ENCODE measurements around the gene CFH. TPM values are rescaled to one million over a fixed set of nuclear protein-coding genes. Genes with fewer than 3 reads are reported as not detected.

Gene CFH
- polyA plus RNA-seq, 1 of the 3 experiments (the other 2 are of a cell fraction): 2.9 TPM

- H2AFZ ChIP-seq (ENCODE audit: low read depth): peak overlapping the region; percentile 31; the same call in 1 of the 2 replicates
- no peaks in the 10 kb centered on the region for H3K79me2 ChIP-seq (ENCODE audit: insufficient read depth)
- DNase-seq: peak; percentile 46
- H3K4me3 ChIP-seq (ENCODE audit: low read depth in 2 of 2, low read length in 1 of 2): peak overlapping the region in 1 of 2 experiments; percentile 13; a peak in 1 of 4 replicates
- TF ChIP-seq FOXM1 (IDR thresholded peaks at IDR 0.05; ENCODE audit: low read depth): no peak
- TF ChIP-seq, protein P1, sequence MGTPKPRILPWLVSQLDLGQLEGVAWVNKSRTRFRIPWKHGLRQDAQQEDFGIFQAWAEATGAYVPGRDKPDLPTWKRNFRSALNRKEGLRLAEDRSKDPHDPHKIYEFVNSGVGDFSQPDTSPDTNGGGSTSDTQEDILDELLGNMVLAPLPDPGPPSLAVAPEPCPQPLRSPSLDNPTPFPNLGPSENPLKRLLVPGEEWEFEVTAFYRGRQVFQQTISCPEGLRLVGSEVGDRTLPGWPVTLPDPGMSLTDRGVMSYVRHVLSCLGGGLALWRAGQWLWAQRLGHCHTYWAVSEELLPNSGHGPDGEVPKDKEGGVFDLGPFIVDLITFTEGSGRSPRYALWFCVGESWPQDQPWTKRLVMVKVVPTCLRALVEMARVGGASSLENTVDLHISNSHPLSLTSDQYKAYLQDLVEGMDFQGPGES (IDR thresholded peaks at IDR 0.05; ENCODE audit: low read depth, low read length): no peak
- no peak for TF ChIP-seq RXRA (IDR thresholded peaks at IDR 0.05; ENCODE audit: borderline replicate concordance, low read depth)
- TF ChIP-seq, protein P2, sequence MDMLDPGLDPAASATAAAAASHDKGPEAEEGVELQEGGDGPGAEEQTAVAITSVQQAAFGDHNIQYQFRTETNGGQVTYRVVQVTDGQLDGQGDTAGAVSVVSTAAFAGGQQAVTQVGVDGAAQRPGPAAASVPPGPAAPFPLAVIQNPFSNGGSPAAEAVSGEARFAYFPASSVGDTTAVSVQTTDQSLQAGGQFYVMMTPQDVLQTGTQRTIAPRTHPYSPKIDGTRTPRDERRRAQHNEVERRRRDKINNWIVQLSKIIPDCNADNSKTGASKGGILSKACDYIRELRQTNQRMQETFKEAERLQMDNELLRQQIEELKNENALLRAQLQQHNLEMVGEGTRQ (IDR thresholded peaks at IDR 0.05; ENCODE audit: borderline replicate concordance, low read depth, low read length): no peak
- no peak for TF ChIP-seq POLR2AphosphoS5 (IDR thresholded peaks at IDR 0.05; ENCODE audit: low read depth, low read length)
- TF ChIP-seq, protein P3, sequence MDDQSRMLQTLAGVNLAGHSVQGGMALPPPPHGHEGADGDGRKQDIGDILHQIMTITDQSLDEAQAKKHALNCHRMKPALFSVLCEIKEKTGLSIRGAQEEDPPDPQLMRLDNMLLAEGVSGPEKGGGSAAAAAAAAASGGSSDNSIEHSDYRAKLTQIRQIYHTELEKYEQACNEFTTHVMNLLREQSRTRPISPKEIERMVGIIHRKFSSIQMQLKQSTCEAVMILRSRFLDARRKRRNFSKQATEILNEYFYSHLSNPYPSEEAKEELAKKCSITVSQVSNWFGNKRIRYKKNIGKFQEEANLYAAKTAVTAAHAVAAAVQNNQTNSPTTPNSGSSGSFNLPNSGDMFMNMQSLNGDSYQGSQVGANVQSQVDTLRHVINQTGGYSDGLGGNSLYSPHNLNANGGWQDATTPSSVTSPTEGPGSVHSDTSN (IDR thresholded peaks at IDR 0.05): no peak
- no peak for TF ChIP-seq JUND (IDR thresholded peaks at IDR 0.05)
- TF ChIP-seq CHD2 (IDR thresholded peaks at IDR 0.05; ENCODE audit: low read length, partially characterized antibody): no peak
- TF ChIP-seq FOXJ3 (CRISPR knock-in tag; IDR thresholded peaks at IDR 0.05): no peak
- peak; percentile 74 for TF ChIP-seq CTCF (IDR thresholded peaks at IDR 0.05)
- TF ChIP-seq NRF1 (IDR thresholded peaks at IDR 0.05; ENCODE audit: low read depth, low read length): no peak
- TF ChIP-seq SIN3A (IDR thresholded peaks at IDR 0.05; ENCODE audit: borderline replicate concordance, low read depth, low read length): no peak
- TF ChIP-seq ELF1 (IDR thresholded peaks at IDR 0.05): no peak
- no peak for TF ChIP-seq GATA2 (CRISPR knock-in tag; IDR thresholded peaks at IDR 0.05)
- no peak for TF ChIP-seq RCOR1 (IDR thresholded peaks at IDR 0.05; ENCODE audit: low read length)
- TF ChIP-seq YY1 (IDR thresholded peaks at IDR 0.05; ENCODE audit: low read depth): no peak
- TF ChIP-seq NFIC (IDR thresholded peaks at IDR 0.05; ENCODE audit: borderline replicate concordance): no peak
- TF ChIP-seq, protein P4, sequence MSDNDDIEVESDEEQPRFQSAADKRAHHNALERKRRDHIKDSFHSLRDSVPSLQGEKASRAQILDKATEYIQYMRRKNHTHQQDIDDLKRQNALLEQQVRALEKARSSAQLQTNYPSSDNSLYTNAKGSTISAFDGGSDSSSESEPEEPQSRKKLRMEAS (IDR thresholded peaks at IDR 0.05; ENCODE audit: low read depth): no peak
- peak; percentile 72 for TF ChIP-seq SMC3 (IDR thresholded peaks at IDR 0.05; ENCODE audit: low read depth, low read length)
- no peak for TF ChIP-seq TCF12 (IDR thresholded peaks at IDR 0.05)
- TF ChIP-seq EP300 (IDR thresholded peaks at IDR 0.05; ENCODE audit: borderline replicate concordance in 1 of 2, low read depth in 1 of 2, low read length in 1 of 2): no peak
- peak; percentile 93 for TF ChIP-seq RAD21 (IDR thresholded peaks at IDR 0.05; ENCODE audit: low read length)
- no peak for TF ChIP-seq TEAD4 (IDR thresholded peaks at IDR 0.05; ENCODE audit: borderline replicate concordance, insufficient read depth)
- TF ChIP-seq, protein P5, sequence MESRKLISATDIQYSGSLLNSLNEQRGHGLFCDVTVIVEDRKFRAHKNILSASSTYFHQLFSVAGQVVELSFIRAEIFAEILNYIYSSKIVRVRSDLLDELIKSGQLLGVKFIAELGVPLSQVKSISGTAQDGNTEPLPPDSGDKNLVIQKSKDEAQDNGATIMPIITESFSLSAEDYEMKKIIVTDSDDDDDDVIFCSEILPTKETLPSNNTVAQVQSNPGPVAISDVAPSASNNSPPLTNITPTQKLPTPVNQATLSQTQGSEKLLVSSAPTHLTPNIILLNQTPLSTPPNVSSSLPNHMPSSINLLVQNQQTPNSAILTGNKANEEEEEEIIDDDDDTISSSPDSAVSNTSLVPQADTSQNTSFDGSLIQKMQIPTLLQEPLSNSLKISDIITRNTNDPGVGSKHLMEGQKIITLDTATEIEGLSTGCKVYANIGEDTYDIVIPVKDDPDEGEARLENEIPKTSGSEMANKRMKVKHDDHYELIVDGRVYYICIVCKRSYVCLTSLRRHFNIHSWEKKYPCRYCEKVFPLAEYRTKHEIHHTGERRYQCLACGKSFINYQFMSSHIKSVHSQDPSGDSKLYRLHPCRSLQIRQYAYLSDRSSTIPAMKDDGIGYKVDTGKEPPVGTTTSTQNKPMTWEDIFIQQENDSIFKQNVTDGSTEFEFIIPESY (IDR thresholded peaks at IDR 0.05; ENCODE audit: borderline replicate concordance, low read depth): no peak
- TF ChIP-seq MEF2A (IDR thresholded peaks at IDR 0.05; ENCODE audit: borderline replicate concordance, low read depth): no peak
- no peak overlapping the region for H3K4me2 ChIP-seq
- peaks cover 5% of the 10 kb centered on the region for H3F3A ChIP-seq (replicated peaks; ENCODE audit: insufficient read depth)
- no peaks in the 10 kb centered on the region for H3K27me3 ChIP-seq (ENCODE audit: insufficient read depth)
- no peaks in the 10 kb centered on the region for H3K9me2 ChIP-seq
- no peak overlapping the region for H3K27ac ChIP-seq (ENCODE audit: low read depth in 2 of 2, low read length in 1 of 2)
- no peaks in the 10 kb centered on the region; a peak in 1 of 4 replicates for H3K4me1 ChIP-seq (ENCODE audit: control insufficient read depth in 1 of 2, insufficient read depth in 2 of 2, low read depth in 1 of 2, low read length in 1 of 2)
- ChIA-PET CTCF (interaction anchor here (0.6 to 3.3 kb wide), 30 partner anchors 10 to 514 kb away, joined by 3 to 38 read pairs (median 4); no protein-coding TSS in a partner anchor), POLR2A (no interaction called here)
- no peaks in the 10 kb centered on the region for H4K20me1 ChIP-seq (ENCODE audit: insufficient read depth)
- H3K9me3 ChIP-seq: no peaks in the 10 kb centered on the region
- H3K9ac ChIP-seq: no peak overlapping the region
- H3K36me3 ChIP-seq (replicated peaks in 1 of 2; ENCODE audit: control insufficient read depth in 1 of 2, insufficient read depth in 2 of 2, low read length in 1 of 2): no peaks in the 10 kb centered on the region
- WGBS (ENCODE audit: low lambda C conversion rate): 26% methylated on average over 5 of the region's 5 CpGs
Observed at GRCh38 chr1:196660852-196661251, 9.0 kb downstream of the CFH start.
